Body of pancreas (tissue), 4 donors: ENCODE data around the gene GHRHR. TPM values are rescaled to one million over a fixed set of nuclear protein-coding genes. Genes with fewer than 3 reads are reported as not detected.

Experiments used
- ATAC-seq: fragments of 150-250 bp; one replicate; pipeline ENCODE4 v1.9.1; 2016
- DNase-seq, 4 donors: peaks; one replicate each; pipeline ENCODE4 v3.0.0-alpha.2; 2019
- H3K27ac ChIP-seq, 4 donors: fragments of 200-600 bp; sonication (generic); 1 replicate in 3 of 4; 2 replicates in 1 of 4; pipeline versions ENCODE4 v1.5.1 to v1.6.1; 2016 to 2019; ENCODE audit warnings: mild to moderate bottlenecking in 1 of 4, mixed read lengths in 1 of 4, moderate library complexity in 1 of 4
- H3K27me3 ChIP-seq, 2 donors: fragments of 200-600 bp; sonication (generic); one replicate each; pipeline ENCODE4 v1.6.0; 2016; ENCODE audit warnings: mild to moderate bottlenecking in 1 of 2
- H3K36me3 ChIP-seq, 2 donors: fragments of 200-600 bp; sonication (generic); replicated peaks in 1 of 2; 2 replicates each; pipeline ENCODE4 v1.5.1; 2016; ENCODE audit warnings: low read depth in 2 of 2; ENCODE audit not compliant: insufficient read depth in 1 of 2
- H3K4me1 ChIP-seq: fragments of 200-600 bp; sonication (generic); one replicate; pipeline ENCODE4 v1.6.0; 2016
- H3K4me3 ChIP-seq, 2 donors: fragments of 200-600 bp; sonication (generic); 1 replicate in 1 of 2; 2 replicates in 1 of 2; pipeline ENCODE4 v1.5.1; 2016 to 2019
- H3K9me3 ChIP-seq, 3 donors: fragments of 200-600 bp; sonication (generic); 1 replicate in 2 of 3; 2 replicates in 1 of 3; pipeline ENCODE4 v1.5.1; 2016
- POLR2A ChIP-seq, 3 donors: fragments of 450-650 bp; IDR thresholded peaks; one replicate each; pipeline ENCODE4 v1.6.1; 2016; ENCODE audit warnings: antibody characterized with exemption in 3 of 3, mild to moderate bottlenecking in 2 of 3
- WGBS, 2 donors: methylation state at CpG; one replicate each; pipeline ENCODE4 v1.1.5; 2017; 5-methylcytosine and 5-hydroxymethylcytosine counted together
- intact Hi-C: fragments of 100-400 bp; cut with DNase I; formaldehyde crosslinking; loops from one replicate; pipeline ENCODE4 v1.15.1; 2023
- total RNA-seq, 2 donors: library from RNA; depleted of rRNA; stranded (reverse); fragments of >200 nt; gene quantifications; one replicate each; pipeline ENCODE4 v1.1.0, GENCODE V29; 2016
- TF ChIP-seq, protein P1 (sequence below), 7 experiments: fragments of 450-650 bp in 4 of 7; fragments of 200-600 bp in 3 of 7; sonication (generic) in 3 of 7; IDR thresholded peaks; one replicate each; pipeline ENCODE4 v1.5.1; 2016 to 2019; ENCODE audit warnings: antibody characterized with exemption in 7 of 7

The GHRHR gene
- total RNA-seq, 2 donors from 2014 or later: not detected

DNA sequence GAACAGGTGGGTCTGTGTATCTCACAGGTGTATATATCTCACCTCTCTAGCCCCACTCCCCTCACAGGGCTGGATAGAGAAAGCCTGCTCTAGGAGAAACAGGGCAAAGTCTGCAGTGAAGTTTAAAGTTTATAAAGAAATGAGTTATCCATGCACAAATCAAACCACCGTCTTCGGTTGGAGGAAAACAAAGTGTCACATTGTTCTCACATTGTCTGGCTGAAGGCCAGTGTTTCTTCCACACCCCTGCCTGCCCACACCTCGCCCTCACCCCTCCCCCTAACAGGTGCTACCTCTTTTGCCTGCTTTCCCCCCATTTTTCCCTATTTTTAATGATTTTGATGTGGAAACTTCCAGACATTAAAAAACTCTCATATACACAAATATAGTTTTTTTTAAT, 26.3 kb upstream of the GHRHR start:
- intact Hi-C loops: no loop called here
- no peaks in the 10 kb centered on the region for H3K36me3 ChIP-seq
- DNase-seq (peak in 3 of 4 donors; percentile 28 to 40 (median 38)), ATAC-seq (no peak)
- H3K4me1 ChIP-seq: peaks cover 49% of the 10 kb centered on the region
- 24 to 29% methylated on average over 3 of the region's 3 CpGs for WGBS, 2 donors
- H3K4me3 ChIP-seq: no peak overlapping the region
- no peaks in the 10 kb centered on the region for H3K27me3 ChIP-seq
- TF ChIP-seq POLR2A (IDR thresholded peaks at IDR 0.05): no peak
- TF ChIP-seq, protein P1, sequence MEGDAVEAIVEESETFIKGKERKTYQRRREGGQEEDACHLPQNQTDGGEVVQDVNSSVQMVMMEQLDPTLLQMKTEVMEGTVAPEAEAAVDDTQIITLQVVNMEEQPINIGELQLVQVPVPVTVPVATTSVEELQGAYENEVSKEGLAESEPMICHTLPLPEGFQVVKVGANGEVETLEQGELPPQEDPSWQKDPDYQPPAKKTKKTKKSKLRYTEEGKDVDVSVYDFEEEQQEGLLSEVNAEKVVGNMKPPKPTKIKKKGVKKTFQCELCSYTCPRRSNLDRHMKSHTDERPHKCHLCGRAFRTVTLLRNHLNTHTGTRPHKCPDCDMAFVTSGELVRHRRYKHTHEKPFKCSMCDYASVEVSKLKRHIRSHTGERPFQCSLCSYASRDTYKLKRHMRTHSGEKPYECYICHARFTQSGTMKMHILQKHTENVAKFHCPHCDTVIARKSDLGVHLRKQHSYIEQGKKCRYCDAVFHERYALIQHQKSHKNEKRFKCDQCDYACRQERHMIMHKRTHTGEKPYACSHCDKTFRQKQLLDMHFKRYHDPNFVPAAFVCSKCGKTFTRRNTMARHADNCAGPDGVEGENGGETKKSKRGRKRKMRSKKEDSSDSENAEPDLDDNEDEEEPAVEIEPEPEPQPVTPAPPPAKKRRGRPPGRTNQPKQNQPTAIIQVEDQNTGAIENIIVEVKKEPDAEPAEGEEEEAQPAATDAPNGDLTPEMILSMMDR (IDR thresholded peaks at IDR 0.05): no peak
- no peaks in the 10 kb centered on the region for H3K9me3 ChIP-seq
- H3K27ac ChIP-seq: peak overlapping the region in 3 of 4 donors; percentile 57 to 88 (median 86)

GRCh38 chr7:30938435-30939316, 25.1 kb upstream of the GHRHR start:
- ATAC-seq (peak; percentile 73), DNase-seq (peak; percentile 82 to 88 (median 84))
- H3K9me3 ChIP-seq: no peaks in the 10 kb centered on the region
- H3K4me1 ChIP-seq: peaks cover 39% of the 10 kb centered on the region
- TF ChIP-seq, protein P1 (IDR thresholded peaks at IDR 0.05): peak; percentile 90 to 98 (median 92)
- no peak for TF ChIP-seq POLR2A (IDR thresholded peaks at IDR 0.05)
- intact Hi-C loops: no loop called here
- H3K36me3 ChIP-seq: no peaks in the 10 kb centered on the region
- H3K4me3 ChIP-seq: no peak overlapping the region
- H3K27ac ChIP-seq: peak overlapping the region in 3 of 4 donors; percentile 51 to 88 (median 86)
- 9 to 23% methylated on average over 3 to 25 of the region's 25 CpGs for WGBS, 2 donors
- H3K27me3 ChIP-seq: no peaks in the 10 kb centered on the region

- peaks cover 14% of the 10 kb centered on the region for H3K4me1 ChIP-seq
- DNase-seq: no peak
These were observed 22.0 kb upstream of the GHRHR start for GRCh38 chr7:30941582-30942323.

GRCh38 chr7:30950197-30950596, 13.6 kb upstream of the GHRHR start:
- TF ChIP-seq, protein P1 (IDR thresholded peaks at IDR 0.05): no peak
- no peak for TF ChIP-seq POLR2A (IDR thresholded peaks at IDR 0.05)
- intact Hi-C loops: no loop called here
- no peaks in the 10 kb centered on the region for H3K9me3 ChIP-seq
- H3K4me1 ChIP-seq: no peaks in the 10 kb centered on the region
- H3K4me3 ChIP-seq: no peak overlapping the region
- H3K36me3 ChIP-seq: no peaks in the 10 kb centered on the region
- no peak for ATAC-seq
- no peak overlapping the region for H3K27ac ChIP-seq
- H3K27me3 ChIP-seq: peaks cover 0 to under 1% of the 10 kb centered on the region in 2 donors
- no peak for DNase-seq

More at GRCh38 chr7:30941582-30942323, 22.0 kb upstream of the GHRHR start:
- no peaks in the 10 kb centered on the region for H3K36me3 ChIP-seq
- peak overlapping the region in 3 of 4 donors; percentile 4 to 52 (median 42) for H3K27ac ChIP-seq
- intact Hi-C loops: no loop called here
- 21 to 25% methylated on average over 8 of the region's 8 CpGs for WGBS, 2 donors
- H3K9me3 ChIP-seq: no peaks in the 10 kb centered on the region
- TF ChIP-seq, protein P1 (IDR thresholded peaks at IDR 0.05): no peak
- TF ChIP-seq POLR2A (IDR thresholded peaks at IDR 0.05): no peak
- peak; percentile 78 for ATAC-seq
- H3K27me3 ChIP-seq: peaks cover 0 to 3% of the 10 kb centered on the region in 2 donors
- H3K4me3 ChIP-seq: no peak overlapping the region
